Globus pallidus (tissue), 1 donor: ENCODE measurements around the gene PPARG.
A peak's percentile ranks its signal among the peaks of the same experiment; 100 is the strongest.
"Not testable (repeated sequence)": the region's sequence is repeated elsewhere in the genome, so short reads cannot be mapped to it uniquely, and the experiment has no call there.

ENCODE experiments used
- DNase-seq: peaks from one replicate; pipeline ENCODE4 v3.0.0-alpha.2; 2015; ENCODE audit warnings: low spot score

PPARG gene

DNA sequence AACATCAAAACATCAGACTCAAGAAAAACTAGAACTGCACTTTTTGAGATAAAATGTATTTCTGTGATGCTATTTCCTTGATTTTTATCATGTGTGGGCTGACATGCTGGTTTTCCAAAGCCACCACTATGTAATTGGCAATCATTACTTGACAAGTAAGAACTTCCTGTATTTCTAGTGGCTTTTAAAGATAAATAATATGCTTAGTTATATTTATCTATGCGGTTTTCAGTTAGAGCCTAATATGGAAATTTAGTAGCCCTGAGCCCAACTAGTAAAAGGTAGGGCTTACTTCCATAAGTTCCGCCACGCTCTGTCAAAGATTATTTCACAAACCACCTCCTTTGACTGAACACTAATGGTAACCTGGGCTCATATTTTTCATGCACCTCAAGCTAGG lies 91.6 kb downstream of the PPARG start:
- no peak for DNase-seq

DNA sequence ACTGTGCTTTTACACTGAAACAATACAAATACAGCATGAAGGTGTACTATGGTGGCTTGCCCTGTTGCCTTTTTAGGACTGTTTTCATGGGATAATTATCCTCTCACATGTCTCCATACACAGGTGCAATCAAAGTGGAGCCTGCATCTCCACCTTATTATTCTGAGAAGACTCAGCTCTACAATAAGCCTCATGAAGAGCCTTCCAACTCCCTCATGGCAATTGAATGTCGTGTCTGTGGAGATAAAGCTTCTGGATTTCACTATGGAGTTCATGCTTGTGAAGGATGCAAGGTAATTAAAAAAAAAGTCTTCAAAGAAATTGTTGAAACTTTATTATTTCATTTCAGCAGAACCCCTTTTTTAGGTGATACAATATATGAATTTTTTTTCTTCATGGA lies 92.3 kb downstream of the PPARG start:
- DNase-seq, result no peak

DNA sequence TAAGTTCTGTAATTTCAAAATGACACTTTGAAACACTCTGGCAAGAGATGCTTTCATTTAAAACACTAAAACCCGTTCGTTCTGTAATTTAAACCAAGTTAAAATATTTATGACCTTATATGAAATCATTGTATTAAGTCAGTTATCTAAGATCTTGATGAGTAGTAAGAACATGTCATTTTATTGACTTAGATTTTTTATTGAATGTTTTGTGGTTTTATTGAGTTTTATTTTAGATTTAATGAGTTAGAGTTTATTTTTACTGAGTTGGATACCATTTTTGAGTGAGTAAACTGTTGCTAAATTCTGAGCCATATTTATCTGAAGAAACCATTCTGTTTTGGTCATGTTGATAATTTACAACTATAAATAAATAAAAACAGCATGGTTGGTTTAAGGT lies 94.3 kb downstream of the PPARG start:
- DNase-seq, result no peak

DNA sequence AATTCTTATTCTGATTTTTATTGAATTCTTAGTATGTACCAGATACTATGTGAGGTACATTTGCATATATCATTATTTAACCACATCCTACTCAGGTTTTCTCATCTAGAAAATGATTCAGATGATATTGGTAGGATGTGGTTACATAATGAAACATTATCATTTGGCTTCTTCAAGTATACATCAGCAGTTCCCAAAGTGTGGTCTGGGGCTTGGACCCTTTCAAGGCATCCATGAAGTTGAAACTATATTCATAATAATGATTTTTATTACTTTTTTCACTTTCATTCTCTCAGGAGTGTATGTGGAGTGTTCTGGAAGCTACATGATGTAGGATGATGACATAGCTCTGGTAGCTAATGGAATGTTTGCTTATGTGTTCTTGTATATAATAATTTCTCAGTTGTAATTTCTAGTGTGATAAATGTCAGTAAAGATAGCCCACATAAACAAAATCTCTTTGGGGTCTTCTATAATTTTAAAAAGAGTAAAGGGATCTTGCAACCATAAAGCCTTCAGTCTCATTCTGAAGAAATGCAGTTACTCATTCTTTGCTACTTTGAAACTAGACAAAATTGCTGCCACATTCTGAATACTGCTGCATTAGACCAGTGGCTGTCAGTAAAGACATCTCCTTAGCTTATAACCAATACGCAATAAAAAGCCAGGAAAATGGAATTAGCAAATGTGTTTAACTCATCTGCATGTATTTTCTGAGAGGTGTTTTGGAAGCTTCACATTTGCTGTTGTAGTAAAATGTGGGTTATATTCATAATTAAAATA lies 95.8 kb downstream of the PPARG start:
- DNase-seq, result no peak

- not testable (repeated sequence) for DNase-seq
Observed at GRCh38 chr3:12386514-12387291, 97.8 kb downstream of the PPARG start.

- no peak for DNase-seq
Observed at GRCh38 chr3:12388185-12388584, 99.3 kb downstream of the PPARG start.

DNA sequence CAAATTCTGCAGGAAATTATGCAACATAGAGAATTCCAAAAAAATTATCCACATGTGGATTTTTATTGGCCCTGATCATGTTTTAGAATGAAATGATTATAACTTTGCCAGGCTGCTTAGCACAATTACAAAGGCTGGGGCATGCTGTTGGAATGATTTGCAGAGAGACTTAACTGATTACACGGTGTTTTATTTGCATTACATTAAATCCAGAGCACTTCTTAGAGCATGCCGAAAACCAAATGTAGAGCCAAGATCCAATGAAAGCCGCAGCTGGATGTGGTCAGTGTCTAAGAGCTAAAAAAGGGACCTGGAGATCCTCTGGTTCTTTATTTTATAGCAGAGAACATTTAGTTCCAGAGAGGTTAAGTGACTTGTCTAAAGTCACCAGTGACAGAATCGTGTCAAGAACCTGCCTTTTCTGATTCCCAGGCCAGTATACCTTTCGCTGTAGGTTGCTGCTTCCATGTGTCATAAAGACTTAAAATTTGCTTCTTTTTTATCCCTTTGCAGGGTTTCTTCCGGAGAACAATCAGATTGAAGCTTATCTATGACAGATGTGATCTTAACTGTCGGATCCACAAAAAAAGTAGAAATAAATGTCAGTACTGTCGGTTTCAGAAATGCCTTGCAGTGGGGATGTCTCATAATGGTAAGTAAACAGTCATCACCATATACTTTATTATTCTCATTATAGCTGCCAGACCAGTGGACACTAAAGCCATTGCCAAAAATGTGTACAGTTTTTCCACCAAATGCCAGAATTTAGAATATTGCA lies 103.4 kb downstream of the PPARG start:
- no peak for DNase-seq

- no peak for DNase-seq
Observed at GRCh38 chr3:12393894-12394293, 105.0 kb downstream of the PPARG start.

DNA sequence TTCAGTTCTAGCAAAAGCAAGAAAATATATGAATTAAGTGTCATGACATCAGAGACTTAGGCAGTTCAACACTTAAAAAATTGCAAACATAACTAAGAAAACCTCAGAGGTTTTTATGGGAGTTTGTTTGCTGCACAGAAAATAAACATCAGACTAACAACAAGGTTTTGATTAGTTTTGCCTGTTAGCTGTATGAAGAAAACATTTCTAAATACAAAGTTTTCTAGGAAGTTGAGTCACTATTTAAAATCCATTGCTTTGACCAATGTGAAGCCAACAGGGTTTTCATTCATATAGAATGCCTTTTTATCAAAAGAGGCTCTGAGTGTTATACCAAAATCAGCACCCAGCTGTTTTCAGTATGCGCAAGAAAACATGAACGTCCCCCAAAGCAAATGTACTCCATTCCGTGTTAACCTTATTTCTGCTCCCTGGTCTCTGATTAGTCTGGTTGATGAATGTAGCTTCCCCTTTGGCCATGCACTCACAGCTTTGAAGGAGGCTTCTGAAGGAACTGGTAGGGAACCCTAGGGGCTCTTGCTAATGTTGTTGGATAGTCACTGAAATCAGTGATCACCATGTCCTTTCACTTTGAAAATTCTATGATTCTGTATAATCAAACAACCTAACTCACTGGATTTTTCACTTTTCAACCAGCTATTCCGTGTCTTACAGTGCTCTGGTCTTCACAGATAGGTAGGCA lies 105.8 kb downstream of the PPARG start:
- DNase-seq, result peak; percentile 20

GRCh38 chr3:12395349-12396012 lies 106.6 kb downstream of the PPARG start:
- DNase-seq, result no peak

GRCh38 chr3:12396471-12396870 lies 107.6 kb downstream of the PPARG start:
- DNase-seq, result no peak

- DNase-seq, result no peak
Observed at GRCh38 chr3:12399226-12399625, 110.4 kb downstream of the PPARG start.

DNA sequence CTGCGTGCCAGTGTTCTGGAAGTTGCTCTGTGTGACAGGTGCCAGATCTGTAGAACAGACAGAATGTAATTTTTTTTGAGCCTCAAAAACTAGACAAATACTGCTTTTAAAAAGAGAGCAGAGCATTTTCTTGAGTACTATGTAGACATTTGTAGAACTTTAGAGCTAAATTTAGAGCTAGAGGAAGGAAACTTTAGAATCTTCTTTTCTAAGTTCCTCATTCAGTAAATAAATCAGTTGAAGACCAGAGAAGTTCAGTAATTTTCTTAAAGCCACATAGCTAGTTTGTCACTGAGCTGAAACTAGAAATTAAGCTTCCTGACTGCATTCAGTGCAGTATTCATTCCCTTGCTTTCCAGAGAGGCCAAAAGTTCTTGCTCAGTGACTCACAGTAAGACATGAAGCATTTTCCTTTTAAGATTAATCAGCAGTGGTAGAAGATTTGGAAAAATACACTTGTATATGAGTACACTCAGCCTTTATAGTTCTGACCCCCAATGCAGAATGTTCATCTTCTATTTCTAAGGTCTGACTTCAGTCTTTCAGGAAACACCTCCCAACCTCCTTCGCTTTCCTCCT lies 111.8 kb downstream of the PPARG start:
- peak; percentile 30 for DNase-seq

DNA sequence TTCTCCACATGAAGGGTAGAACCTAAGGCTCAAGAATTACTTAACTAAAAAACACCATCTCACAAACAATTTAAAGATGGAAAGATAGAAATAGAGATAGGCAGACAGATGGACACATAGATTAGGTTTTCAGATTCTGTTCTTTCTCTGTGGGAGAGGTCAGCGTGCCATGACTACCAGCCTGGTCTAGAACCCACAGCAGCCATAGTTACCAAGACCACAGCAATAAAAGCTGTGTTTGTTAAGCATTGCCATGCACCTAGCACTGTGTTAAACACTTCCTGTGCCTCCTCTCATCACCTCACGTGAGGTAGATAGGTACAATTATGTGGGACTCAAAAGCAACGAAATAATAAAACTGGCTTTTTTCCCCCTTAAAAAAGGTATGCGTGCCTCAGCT lies 112.3 kb downstream of the PPARG start:
- no peak for DNase-seq

GRCh38 chr3:12405432-12406272 lies 116.8 kb downstream of the PPARG start:
- no peak for DNase-seq

DNA sequence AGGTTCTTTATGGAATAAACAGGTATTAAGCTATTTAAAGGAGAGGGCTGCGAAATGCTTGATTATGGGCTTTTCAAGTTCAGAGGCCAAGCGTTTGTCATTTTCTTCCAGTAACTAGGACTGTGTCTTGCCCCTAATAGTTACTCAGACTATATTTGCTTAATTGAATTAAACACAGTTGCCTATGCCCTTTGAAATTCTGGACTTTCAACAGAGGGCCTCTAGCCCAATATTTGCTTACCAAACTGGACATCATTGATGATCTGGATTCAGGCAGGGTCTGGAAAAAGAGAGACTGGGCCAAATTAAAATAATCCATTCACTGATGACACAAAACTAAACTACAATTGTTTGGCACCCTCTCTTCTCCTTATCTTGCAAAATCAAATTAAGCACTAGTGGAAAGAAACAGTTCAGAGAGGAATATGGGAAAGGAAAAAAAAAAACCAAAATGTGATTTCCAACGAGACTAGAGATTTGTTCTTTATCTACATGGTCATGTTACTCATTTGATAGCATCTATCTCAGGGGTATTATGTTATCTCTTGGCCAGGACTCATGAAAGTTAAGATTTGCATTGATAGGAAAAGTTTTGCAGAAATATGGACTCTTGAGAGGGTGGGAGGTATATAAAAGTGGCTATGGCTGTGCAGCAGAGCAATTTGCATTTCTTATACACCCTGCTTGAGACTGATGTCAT lies 120.3 kb downstream of the PPARG start:
- no peak for DNase-seq

GRCh38 chr3:12409684-12410596 lies 121.1 kb downstream of the PPARG start:
- DNase-seq, result no peak

DNA sequence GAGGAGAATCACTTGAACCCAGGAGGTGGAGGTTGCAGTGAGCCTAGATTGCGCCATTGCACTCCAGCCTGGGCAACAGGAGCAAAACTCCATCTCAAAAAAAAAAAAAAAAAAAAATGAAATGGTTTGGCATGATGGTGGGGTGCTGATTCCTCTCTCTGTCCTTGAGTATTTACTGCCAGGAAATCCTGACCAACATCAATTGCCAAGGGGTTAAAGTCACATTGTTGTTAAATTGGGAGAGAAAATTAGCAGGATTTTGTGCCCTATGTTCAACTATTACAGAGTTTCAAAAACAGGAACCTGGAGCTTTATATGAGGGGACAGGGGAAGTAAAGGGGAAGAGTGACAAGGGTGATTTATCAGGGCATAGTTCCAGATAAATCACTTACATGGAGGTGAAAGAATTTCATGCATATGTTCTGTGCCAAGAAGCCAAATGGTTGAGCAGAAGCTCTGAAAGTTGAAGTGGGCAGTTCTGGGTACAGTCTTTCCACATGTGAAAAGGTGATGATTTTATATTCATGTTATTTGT lies 124.9 kb downstream of the PPARG start:
- DNase-seq, result no peak
